Measurements from ENCODE around the gene PACSIN2.
"Not testable (repeated sequence)": the region's sequence is repeated elsewhere in the genome, so short reads cannot be mapped to it uniquely, and the experiment has no call there.

PACSIN2 gene

DNA sequence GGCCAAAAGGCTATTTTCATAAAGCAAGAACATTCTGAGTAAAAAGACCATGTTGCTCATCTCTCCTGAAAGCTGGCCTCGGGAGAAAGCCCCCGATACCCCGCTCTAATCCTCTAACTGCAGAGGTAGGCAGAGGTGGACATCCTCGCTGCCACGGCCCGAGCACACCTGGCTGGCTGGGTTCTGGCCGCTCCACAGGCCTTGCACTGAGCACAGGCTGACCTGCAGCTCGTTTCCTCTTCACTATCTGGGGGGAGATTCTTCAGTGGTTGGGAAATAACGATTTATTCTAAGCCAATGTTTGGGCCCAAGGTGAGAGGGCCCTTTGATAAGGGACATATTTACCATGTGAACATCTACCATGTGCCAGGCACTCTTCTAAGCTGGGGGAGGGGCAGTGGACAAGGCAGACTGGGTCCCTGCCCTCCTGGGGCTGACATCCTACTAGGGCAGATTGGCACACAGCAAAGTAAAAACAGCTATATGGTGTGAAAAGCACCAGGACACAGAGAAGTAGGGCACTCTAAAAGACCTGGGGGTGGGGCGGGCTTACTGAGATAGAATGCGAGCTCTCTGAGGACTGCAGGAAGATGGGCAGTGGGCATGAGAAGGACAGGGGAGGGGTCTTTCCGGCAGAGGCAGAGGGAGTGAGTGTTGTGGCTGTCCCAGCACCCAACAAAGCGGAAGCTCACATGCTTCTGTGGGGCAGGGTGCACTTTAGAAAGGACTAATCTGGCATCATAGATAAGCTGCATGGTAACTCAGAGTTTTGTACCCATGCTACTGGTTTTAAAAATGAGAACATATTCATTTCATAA lies 92.4 kb downstream of the PACSIN2 start:
- DNase-seq, result no peak

DNA sequence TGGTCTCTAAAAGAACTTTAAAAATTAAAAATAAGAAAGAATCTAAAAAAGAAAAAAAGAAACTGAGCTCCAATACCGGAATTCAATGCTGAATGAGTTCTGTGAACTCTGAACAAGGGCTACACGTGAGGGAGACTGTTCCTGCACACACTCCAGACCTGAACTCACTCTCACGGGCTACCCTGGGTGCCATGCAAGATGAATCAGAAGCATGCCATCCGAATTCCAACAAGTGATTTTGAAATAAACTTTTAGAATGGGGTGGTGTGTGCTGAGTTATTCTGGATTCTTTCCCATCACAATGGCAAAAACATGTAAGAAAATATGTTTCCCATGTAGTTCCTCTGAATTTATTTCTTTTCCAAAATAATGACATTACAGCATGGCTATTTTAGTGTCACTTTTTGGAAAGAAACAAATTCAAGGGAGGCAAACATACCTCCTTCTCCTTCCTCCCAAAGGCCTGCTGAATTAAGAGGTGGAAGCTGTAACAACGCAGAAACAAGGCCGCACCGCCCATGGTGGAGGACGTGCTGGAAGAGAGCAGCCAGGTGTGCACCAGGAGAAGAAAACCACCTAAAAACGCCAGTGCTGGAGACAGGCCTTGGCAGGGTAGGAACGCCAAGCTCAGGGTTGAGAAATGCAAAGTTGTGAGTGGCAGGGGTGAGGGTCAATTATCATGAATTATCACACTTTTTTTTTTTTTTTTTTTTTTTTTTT lies 94.7 kb downstream of the PACSIN2 start:
- DNase-seq, result no peak

DNA sequence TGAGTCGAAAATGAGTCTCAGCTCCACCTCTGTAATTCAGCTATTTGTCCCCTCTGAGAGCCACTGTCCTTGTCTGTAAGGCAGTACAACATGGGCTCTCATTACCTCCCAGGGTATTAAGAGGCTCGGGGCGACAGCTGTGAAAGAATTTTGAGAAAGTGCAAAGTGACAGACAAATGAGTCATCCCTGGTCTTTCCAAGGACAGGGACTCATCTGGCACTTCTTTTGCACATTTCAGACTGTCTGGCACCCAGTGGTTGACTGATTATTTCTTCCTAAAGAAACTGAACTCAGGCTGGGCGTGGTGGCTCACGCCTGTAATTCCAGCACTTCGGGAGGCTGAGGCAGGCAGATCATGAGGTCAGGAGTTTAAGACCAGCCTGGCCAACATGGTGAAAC lies 95.8 kb downstream of the PACSIN2 start:
- no peak for DNase-seq

DNA sequence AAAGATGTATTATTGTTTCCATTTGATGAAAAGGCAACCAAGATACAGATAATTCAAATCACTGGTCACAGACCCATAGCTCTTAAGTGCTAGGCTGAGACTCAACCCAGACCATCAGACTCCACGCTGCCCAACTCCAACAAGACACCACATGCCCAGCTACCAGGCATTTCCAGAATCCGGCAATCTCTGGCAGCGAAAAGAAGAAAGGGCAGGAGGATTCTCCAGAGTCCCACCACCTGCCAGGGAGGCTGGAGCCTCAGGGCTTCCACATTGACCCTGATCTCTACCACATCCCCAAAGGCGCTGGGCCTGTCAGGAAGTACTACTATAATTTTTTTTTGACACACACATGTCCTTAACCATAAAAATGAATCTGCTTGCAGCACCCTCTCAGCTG lies 96.4 kb downstream of the PACSIN2 start:
- DNase-seq, result no peak

DNA sequence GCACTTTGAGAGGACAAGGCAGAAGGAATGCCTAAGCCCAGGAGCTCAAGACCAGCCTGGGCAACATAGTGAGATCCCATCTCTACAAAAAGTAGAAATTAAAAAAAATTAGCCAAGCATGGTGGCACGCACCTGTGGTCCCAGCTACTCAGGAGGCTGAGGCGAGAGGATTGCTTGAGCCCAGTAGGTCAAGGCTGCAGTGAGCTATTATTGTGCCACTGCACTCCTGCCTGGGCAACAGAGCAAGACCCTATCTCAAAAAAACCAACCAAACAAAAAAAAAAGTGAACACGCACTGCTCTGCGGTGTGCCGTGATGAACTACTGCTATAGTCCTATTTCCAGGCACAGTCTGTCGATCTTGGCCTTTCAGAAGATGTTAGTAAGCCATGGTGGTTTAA lies 97.6 kb downstream of the PACSIN2 start:
- not testable (repeated sequence) for DNase-seq

DNA sequence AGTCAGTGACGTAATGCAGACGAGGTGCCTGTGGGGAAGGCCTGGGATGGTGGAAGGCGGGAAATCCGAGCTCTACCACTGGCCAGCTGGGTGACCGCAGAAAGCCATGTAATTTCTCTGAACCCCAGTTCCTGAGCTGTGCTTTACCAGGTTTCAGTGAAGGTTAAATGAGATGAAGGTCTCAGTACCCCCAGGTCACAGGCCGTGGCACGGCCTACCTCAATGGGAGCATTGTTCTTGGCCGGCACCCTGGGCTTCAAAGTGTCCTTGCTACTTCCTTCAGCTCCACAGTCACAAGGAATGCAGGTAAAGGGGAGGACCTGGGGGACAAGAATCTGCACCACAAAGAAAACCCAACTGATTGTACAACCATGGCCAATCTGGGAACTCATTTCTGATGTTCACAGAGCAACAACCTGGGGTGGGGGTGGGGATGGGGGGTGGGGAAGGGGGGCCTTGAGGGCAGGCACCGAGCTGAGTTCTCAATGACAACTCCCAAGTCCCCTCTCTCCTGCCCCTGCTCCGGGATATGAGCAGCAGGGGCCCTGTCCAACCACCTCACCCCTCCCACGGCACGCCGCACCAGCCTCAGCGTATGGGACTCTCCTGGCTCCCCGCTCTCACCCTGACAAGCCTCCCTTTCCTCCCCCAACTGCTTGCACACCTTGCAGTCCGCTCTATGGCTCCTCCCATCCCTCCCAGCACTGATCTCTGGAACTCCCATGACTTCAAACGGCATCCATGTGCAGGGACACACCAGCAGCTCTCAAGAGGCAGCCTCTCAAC lies 98.8 kb downstream of the PACSIN2 start:
- DNase-seq, result no peak

DNA sequence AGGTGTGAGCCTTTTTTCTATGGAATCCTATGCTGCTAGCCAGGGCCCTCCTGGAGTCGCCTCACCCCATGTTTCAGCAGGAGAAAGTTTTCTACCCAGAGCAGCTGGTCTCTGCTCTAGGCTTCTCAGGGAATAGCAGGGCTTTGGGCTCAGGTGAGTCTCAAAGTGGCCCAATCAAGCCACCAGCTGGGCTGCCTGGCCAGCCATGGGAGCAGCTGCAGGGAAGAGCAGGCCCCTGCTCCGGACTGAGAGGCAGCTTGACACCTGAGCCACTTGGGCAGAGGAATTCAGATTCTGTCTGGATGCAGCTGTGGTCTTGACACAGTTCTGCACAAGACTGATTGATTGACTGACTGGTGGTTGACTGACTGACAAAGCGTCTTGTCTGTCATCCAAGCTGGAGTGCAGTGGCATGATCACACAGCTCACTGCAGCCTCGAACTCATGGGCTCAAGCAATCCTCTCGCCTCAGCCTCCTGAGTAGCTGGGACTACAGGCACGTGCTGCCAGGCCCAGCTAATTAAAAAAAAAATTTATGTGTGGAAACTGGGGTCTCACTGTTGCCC lies 100.4 kb downstream of the PACSIN2 start:
- no peak for DNase-seq

DNA sequence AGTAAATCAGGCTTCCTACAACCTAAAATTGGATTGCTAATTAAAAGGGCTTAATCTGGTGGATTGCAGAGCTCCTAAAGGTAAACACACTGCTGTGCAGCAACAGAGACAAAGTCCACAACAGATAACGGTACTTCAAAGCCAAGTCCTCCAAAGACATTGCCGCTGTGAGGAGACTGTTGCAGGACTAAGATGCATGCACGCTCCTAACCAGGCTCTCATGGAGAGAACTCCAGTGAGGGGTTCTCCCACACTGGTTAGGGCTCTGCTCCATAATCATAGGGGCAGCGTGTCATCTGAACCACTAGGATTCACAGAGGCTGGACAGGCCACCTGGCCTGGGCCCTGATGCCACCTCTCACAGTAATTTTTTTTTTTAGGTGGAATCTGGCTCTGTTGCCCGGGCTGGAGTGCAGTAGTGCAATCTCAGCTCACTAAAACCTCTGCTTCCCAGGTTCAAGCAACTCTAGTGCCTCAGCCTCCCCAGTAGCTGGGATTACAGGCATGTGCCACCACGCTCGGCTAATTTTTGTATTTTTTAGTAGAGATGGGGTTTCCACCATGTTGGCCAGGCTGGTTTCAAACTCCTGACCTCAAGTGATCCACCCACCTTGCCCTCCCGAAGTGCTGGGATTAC lies 101.0 kb downstream of the PACSIN2 start:
- no peak for DNase-seq

DNA sequence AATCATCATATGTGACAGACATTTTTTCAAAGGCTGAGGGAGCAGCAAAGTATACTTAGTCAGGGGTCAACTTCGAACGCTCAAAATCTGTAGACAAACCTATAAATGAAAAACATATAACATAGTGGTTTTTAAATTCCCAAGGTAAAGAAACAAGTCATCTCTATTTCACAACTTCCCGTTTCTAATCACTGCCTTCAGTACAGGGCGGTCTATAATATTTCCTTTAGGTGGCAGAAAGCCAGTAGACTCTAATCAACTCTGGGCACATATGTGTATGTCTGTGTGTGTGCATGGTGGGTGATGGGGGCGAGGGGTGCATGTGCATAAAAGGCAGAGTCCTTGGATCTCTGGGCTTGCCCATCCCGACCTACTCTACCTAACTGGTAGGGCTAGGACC lies 102.9 kb downstream of the PACSIN2 start:
- DNase-seq, result no peak

DNA sequence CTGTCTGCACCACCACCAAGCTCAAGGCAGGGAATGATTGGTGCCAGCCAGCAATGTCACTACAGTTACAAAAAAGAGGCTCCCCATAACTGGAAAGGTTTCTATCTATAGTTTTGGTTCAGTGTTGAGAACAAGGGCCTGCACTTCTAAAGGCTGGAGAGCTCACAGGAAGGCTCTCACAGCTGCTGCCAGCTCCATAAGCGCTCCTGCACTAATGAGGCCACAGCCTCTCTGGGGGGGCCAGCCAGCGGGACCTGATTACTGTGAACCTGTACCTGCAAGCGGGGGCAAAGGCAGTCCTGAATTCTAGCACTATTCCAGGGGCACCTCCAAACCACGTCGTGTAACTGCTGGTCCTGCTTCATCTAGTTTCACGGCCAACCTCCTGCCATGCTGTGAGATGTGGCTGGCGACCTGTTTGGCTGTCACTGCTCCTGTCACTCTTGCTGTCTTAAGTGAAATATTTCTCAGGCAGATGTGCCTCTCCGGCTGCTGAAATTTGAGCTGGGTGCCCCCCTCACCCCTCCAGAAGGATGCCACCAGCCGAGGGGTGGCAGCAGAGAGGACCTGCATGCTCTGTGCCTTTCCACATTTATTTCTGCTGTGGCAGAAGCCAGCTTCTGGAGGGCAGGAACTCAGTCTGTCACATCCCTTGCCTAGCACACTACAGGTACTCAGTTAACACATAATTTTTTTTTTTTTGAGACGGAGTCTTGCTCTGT lies 104.6 kb downstream of the PACSIN2 start:
- DNase-seq, result no peak

DNA sequence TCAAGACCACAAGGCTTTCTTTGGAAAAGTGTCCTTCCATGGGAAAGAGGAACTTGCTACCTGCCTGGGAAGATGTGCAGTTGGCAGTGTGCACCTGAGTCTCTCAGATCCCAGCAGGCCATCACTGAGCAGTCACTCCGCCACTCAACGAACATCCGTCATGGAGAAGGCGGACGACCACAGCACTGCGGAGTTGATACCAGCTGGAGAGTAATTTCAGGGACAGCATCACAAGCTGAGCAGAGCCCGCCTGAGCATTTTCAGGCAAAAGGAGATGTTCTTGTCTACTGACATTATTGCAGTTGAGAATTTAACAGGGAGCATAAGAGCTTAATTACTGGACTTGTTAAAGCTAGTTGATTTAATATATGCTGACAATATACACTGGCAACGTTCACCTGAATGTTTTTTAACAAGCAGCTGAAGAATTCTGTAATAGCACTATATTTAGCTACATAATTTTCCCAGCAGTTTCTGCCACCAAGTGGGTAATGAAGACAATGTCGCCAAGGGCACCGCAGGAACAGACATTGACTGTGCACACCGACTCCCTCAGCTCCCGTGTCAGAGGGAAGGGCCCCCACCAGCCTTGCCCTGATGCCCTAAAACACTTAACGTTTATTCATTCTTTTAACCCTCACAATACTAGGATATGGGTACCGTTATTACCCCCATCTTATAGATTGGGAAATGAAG lies 105.4 kb downstream of the PACSIN2 start:
- no peak for DNase-seq

DNA sequence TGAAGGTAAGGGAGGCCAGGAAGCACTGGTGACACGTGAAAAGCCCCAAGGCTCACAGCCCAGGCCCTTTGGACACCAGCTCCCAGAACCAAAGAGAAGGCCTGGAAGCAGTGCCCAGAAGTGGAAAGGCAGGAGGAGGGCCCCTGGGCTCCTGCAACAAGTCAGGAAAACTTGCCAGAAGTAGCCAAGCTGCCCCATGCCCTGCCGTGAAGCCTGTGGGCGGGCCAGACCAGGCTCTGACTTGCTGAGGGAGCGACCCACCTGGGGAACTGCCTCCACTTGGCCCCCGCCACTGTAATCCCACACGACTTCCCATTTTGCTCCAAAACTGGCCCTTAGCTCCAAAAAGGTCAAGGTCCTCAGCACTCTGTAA lies 106.6 kb downstream of the PACSIN2 start:
- DNase-seq, result no peak

DNA sequence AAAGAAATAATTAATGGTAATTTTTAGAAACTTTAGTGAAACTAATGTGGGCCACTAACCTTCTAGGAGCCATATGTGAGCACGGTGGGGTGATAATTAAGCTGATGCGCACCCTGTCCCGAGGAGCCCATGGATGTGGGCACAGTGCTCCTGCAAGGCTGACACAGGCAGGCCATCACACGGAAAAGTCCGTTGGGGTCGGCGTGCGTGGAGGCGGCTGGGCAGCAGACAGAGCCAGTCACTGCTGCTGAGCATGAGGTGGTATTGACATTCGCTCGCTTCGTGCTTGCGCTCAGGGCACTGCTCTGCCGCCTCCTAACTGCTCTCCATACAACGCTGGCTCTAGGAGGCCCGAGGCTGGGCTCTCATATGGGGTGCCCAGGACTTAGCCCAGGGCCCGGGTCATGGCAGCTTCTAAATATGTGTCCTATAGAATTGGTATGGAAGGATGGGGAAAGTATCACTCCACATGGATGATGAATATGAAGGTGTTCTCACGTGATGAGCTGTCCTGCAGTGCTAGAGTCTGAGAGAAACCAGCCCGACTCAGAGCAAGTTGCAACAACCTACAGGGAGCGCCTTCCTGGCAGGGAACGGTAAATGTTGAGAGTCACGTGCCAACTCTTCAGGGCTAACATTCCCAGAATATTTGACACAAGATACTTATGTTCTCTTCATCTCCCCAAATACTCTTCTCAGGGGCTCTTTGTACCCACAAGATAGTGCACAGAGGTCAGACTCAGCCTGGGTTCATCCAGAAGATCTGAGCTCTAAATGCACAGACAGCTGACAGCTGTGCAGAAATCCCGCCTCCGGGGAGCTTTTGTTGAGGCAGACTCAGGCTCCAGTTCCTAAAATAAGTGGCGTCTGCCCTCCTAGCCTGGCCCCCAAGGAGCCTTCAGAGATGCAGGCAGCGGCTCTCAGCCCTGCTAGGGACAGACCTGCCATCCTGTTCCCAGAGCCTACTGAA lies 107.3 kb downstream of the PACSIN2 start:
- DNase-seq, result no peak

DNA sequence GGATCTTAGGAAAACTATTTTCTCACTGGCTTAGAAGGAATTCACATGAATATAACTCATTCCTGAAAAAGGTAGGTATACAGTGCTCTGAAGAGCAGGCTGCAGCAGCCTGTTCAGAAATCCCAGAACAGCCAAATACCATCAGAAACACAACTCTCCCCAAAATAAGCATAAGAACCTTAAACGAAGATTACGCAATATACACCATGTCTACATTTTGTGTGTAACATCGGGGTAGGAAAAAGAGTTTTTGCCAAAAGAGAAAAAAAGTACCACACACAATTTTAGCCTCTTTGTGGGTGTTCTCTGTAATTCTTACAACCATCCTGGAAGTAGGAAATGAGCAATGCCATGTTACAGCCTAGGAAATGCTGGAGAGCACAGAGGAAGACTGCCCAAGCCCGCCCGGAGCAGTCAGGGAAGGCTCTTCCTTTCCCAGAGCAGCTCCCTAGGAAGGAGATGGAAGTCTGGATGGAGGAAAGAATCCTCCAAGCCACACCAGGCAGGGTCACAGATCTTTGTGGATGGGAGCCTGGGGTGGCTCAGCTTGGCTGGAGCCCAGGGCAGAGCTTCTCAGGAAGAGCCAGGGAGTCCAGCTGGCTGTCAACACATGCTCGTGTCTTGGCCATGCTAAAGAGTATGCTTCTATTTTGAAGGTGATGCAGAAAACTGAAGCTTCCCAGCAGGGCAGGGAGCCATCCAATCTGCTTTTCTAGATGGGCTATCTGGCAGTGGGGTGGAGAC lies 108.2 kb downstream of the PACSIN2 start:
- no peak for DNase-seq

DNA sequence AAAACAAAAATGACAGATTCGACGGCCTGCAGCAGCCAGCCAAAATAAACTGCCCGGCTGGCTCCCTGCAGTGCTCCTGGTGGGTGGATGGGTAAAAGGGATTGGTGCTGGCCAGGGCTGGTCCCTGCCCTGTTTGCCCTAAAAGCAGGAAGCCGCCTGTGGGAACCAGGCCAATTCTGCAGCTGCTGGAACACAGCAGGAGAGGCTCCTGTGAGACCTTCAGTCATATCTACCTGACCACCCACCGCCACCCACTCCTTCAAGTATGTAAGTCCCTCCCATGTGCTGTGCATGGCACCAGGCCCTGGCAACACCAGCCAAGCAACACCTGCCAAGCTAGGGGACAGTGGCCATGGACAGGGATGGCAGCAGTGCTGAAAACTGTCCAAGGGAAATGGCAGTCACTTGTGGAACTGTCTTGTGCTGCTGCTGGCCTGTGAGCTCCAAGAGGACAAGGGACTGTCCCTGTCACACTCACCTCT lies 109.2 kb downstream of the PACSIN2 start:
- no peak for DNase-seq

DNA sequence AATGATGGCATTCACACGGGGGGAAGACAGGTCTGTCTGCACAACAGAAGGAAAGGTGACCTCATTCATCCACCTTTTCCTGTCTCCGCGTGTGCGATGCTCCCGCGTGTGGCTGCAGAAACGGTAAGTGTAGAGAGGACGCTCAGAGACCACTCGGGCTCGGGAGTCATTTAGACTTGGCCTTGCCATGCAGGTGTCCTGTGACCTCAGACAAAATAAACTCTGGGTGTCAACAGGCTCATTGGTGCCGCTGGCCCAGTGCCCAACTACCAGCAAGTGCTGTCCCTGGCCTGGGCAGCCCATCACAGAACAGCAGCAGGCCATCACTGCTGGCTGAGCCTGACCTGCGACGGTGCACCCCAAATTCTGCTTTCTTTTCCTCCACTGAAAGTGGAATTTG lies 109.7 kb downstream of the PACSIN2 start:
- no peak for DNase-seq

DNA sequence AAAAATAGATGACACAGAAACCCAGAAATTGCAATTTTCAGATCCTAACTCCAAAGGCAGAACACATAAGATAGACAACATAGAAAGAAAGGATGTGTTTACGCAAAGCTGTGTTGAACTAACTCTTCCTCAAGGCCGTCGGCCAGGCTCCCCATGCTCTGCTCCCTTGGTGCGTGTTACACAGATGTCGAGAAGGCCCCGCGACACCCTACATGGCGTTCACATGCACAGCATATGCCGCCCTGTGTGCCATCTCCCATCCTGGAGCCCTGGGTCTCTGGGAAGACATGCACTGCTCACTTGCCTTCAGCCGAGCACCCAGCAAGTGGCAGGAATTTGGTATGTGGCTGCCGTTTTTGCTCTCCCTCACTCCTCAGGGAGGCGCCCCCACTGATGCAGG lies 110.9 kb downstream of the PACSIN2 start:
- DNase-seq, result no peak

DNA sequence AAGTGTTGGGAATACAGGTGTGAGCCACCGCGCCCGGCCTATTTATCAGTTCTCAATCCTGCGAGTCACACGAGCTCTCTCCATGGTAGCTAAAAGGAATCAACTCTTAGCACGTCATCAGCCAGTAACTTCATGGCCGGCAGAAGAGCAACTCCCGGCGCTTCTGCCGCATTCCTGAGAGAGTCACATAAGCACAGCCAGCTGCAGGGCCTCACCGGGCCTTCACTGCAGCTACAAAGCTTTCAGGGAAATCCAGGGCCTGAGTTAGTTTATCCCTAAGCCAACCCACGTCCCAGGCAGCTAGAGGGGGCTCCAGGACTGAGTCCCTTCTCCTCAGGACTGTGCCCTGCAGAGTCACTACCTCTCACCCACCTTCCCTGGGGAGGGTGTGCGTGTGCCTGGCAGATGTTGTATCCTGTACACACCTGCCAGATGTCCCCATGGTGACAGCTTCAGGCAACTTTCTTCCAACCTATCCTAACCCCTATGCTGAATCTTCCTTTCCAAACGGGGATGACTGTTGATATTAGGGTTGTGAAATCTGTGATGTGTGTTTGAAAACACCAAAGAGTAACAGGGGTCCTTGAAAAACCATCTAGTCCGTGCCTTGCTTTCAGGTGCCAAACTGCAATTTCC lies 112.0 kb downstream of the PACSIN2 start:
- DNase-seq, result no peak
